GM21423 (cell line): ENCODE results near the gene TIMM22.
A peak's percentile ranks its signal among the peaks of the same experiment; 100 is the strongest.
"Not testable (repeated sequence)": the region's sequence is repeated elsewhere in the genome, so short reads cannot be mapped to it uniquely, and the experiment has no call there.

Source experiments
- ATAC-seq: cut with Tn5 transposase; IDR thresholded peaks from one replicate; pipeline ENCODE4 v1.9.1; 2021; ENCODE audit warnings: mild to moderate bottlenecking, moderate library complexity; ENCODE audit not compliant: unreplicated experiment

Gene TIMM22

DNA sequence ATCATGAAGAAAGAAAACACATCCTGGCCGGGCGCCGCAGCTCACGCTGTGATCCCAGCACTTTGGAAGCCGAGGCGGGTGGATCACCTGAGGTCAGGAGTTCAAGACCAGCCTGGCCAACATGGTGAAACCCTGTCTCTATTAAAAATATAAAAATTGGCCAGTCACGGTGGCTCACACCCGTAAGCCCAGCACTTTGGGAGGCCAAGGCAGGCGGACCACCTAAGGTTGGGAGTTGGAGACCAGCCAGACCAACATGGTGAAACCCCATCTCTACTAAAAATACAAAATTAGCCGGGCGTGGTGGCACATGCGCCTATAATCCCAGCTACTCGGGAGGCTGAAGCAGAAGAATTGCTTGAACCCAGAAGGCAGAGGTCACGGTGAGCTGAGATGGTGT lies 25.1 kb upstream of the TIMM22 start:
- not testable (repeated sequence) for ATAC-seq

- no peak for ATAC-seq
Observed at GRCh38 chr17:973053-973452, 23.9 kb upstream of the TIMM22 start.

GRCh38 chr17:974778-975177 lies 22.2 kb upstream of the TIMM22 start:
- ATAC-seq = not testable (repeated sequence)

GRCh38 chr17:975371-975915 lies 21.5 kb upstream of the TIMM22 start:
- ATAC-seq = no peak

DNA sequence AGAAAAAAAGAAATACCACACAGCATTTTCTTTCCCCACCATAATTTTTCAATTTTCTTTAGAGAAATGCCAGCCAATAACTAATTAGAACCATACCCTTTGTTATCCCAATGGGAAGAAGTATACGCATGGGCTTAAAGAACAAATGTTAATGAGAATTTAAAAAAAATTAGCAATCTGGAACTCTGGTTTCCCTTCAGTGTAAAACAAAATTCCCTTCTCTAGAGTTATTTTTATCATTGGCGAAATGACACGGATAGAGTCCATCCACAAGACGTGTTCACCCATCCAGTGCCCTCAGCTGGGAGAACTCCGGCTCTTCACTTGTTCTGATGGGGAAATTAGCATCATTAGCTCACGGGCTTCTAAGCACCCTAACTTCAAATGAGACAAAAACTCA lies 20.6 kb upstream of the TIMM22 start:
- ATAC-seq = no peak

- ATAC-seq = no peak
Observed at GRCh38 chr17:977166-977565, 19.8 kb upstream of the TIMM22 start.

DNA sequence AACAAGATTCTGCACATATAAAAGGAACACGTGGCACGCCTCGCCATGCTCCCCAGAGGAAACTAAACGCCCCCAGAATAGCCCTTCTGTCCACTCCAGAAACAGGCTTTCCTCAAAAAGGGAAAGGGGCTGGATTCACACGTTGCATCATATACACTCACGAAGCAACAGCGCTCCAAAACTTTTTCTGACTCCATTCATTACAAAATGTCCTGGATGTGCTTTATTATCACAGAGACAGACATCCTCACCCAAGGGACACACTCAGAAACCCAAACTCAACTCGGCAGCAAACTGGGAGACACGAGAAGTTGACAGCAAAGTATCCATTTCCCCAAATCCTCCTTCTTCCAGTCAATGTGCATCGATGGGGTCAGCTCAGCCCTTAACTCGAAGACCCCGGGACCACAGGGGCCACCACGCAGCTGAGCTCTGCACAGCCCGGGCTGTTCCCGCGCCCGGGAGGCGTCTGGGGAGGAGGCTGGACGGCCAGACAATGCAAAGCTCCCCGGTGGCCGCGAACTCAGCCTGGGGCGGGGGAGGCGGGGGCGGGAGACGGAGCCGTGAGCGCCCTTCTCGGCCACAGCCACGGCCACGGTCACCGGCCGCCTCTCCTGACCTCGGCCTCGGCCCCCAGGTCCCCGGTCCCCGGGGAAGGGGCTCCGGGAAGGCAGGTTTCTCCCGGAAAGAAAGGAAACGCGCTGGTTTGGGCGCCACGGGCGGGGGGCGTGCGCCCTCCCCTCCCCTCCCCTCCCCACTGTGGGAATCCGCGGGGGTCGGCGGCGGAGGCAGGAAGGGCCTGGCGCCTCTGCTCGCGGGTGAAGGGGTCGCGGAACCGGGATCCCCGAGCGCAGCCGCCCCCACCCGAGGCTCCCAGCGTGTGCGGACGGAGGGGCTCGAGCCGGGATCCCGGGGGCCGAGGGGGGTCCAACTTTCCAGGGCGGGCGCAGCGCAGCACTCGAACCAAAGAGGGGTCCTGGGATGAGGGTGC lies 18.5 kb upstream of the TIMM22 start:
- no peak for ATAC-seq

GRCh38 chr17:979212-979538 lies 17.8 kb upstream of the TIMM22 start:
- ATAC-seq = no peak

GRCh38 chr17:979539-980405 lies 17.2 kb upstream of the TIMM22 start, which contains the start of gene NXN:
NXN (minus strand) TSS chr17:979776.
- peak; percentile 65 for ATAC-seq

DNA sequence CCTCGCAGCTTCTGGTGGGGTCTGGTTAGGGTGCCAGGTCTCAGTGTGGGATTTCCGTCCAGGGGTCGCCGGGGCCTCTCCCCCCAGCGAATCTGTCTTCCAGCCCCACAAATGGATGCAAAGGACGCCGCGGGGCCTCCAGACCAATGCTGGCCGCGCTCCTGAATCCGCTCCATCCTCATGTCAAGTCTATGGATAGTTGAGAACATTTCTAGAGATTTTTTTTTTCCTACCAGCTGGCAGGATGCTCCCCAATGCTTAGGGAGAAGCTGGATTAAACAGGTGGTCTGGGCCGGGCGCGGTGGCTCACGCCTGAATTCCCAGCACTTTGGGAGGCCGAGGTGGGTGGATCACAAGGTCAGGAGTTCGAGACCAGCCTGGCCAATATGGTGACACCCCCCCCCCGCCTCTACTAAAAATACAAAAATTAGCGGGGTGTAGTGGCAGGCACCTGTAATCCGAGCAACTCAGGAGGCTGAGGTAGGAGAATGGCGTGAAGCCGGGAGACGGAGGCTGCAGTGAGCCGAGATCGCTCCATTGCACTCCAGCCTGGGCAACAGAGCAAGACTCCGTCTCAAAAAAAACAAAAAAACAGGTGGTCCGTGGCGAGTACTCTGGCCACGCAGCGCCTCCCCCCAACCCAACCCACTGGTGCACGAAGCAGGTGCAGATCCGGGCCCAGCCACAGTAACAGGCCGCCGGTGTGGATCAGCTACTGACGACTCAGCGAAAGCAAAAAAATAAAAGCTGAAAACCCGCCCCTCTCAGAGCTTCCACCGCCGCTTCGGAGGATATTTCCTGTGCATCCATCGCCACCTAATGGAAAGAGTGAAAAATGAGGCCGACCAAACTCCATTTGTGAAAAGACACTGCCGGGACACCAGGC lies 16.3 kb upstream of the TIMM22 start:
- no peak for ATAC-seq

- no peak for ATAC-seq
Observed at GRCh38 chr17:981292-981658, 15.7 kb upstream of the TIMM22 start.

- ATAC-seq = no peak
Observed at GRCh38 chr17:983921-984320, 13.0 kb upstream of the TIMM22 start.

GRCh38 chr17:986322-986929 lies 10.5 kb upstream of the TIMM22 start:
- ATAC-seq = no peak

DNA sequence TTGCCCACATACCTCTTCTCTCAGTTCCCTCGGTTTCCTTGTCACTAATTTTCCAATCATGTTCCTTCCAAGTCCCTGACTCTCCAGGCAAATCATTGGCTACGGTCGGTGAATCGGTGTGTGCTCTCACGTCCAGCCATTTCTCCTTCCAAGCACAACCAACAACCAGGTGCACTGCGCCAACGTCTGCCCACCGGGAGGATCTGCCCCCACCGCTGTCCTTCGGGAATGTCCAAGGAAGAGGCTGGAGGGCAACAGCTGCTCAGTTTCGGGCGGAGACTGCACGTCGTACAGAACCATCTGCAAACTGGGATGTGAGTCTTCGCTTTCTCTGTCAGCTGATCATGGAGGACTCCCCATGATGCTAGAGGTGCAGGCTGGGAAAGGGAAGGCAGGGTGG lies 9.0 kb upstream of the TIMM22 start:
- no peak for ATAC-seq

GRCh38 chr17:988561-988960 lies 8.4 kb upstream of the TIMM22 start:
- no peak for ATAC-seq

DNA sequence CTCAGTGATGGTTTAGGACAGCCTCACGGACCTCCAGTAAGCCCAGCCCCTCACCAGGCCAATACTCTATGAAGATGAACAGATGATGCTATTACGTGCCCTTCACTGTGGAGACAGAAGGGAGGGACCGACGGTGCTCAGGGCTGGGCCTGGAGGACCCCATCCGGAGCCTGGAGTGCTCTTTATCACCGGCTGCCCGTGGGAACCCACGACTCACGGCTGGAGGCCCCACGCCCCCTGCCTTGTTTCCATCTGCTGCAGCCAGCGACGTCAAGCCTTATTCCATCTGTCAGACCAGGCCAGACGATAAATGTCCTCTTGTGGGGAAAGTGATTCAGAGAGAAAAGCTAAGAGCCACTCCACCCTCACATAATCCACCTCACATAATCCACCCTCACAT lies 4.0 kb upstream of the TIMM22 start:
- no peak for ATAC-seq

GRCh38 chr17:995324-995723 lies 1.6 kb upstream of the TIMM22 start:
- not testable (repeated sequence) for ATAC-seq

DNA sequence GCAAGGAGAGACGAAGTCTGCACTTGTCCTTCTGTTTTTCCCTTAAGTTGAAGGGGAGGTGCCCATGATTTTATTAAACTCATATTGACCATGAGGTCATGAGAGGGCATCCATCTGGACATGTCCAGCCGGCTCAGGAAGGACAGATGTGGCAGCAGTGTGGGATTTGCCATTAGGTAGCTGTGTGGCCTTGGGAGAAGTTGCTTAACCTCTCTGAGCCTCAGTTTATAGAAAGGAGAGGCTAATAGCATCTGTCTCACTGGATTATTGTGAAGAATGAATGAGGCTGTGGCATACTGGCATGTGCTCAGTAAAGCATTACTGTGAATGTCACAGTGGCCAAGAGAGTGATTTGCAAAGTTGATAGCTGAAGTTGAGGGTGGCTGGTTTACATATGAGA lies 1.2 kb downstream of the TIMM22 start:
- ATAC-seq = no peak

- no peak for ATAC-seq
Observed at GRCh38 chr17:1000597-1001461, 3.9 kb downstream of the TIMM22 start.
